Gastroesophageal sphincter (tissue), 4 donors: ENCODE data around the gene TMEM117. TPM values are rescaled to one million over a fixed set of nuclear protein-coding genes. Genes with fewer than 3 reads are reported as not detected.
A peak's percentile ranks its signal among the peaks of the same experiment; 100 is the strongest.

Source experiments
- ATAC-seq: fragments of 150-250 bp; one replicate; pipeline ENCODE4 v1.9.1; 2016; ENCODE audit warnings: mild to moderate bottlenecking, moderate library complexity
- H3K27ac ChIP-seq, 4 donors: fragments of 200-600 bp; sonication (generic) in 3 of 4; 1 replicate in 3 of 4; 2 replicates in 1 of 4; pipeline ENCODE4 v1.5.1; 2016 to 2019
- H3K27me3 ChIP-seq: fragments of 200-600 bp; sonication (generic); one replicate; pipeline ENCODE4 v1.5.1; 2019
- H3K36me3 ChIP-seq, 2 donors: fragments of 200-600 bp; sonication (generic); one replicate each; pipeline ENCODE4 v1.5.1; 2019; ENCODE audit warnings: control low read depth in 1 of 2
- H3K4me1 ChIP-seq, 3 donors: fragments of 200-600 bp; sonication (generic); 1 replicate in 2 of 3; 2 replicates in 1 of 3; pipeline ENCODE4 v1.5.1; 2016 to 2019; ENCODE audit warnings: control low read depth in 2 of 3
- H3K4me3 ChIP-seq, 2 donors: fragments of 200-600 bp; sonication (generic); one replicate each; pipeline ENCODE4 v1.5.1; 2019; ENCODE audit warnings: mild to moderate bottlenecking in 1 of 2, moderate library complexity in 1 of 2
- H3K9me3 ChIP-seq, 3 donors: fragments of 200-600 bp; sonication (generic); one replicate each; pipeline ENCODE4 v1.5.1; 2017 to 2019; ENCODE audit warnings: control low read depth in 2 of 3
- EP300 ChIP-seq: sonication (generic); formaldehyde crosslinking; IDR thresholded peaks from one replicate; pipeline ENCODE4 v1.6.1; 2017; ENCODE audit warnings: antibody characterized with exemption, mild to moderate bottlenecking
- POLR2A ChIP-seq, 2 donors: fragments of 450-650 bp; IDR thresholded peaks; one replicate each; pipeline ENCODE4 v1.6.1; 2017; ENCODE audit warnings: antibody characterized with exemption in 2 of 2, mild to moderate bottlenecking in 2 of 2, moderate library complexity in 1 of 2
- POLR2AphosphoS5 ChIP-seq: sonication (generic); formaldehyde crosslinking; IDR thresholded peaks from one replicate; pipeline ENCODE4 v1.6.1; 2017; ENCODE audit warnings: antibody characterized with exemption
- WGBS, 2 donors: methylation state at CpG; one replicate each; pipeline ENCODE4 v1.1.5; 2018; ENCODE audit warnings: low coverage in 1 of 2; 5-methylcytosine and 5-hydroxymethylcytosine counted together
- total RNA-seq, 4 donors: library from RNA; depleted of rRNA; stranded (reverse); fragments of >200 nt; gene quantifications; one replicate each; pipeline ENCODE4 v1.1.0, GENCODE V29; 2016
- TF ChIP-seq, protein P1 (sequence below), 4 experiments: fragments of 200-600 bp in 2 of 4; fragments of 450-650 bp in 2 of 4; sonication (generic) in 1 of 4; IDR thresholded peaks; one replicate each; pipeline ENCODE4 v1.5.1; 2017 to 2019; ENCODE audit warnings: antibody characterized with exemption in 4 of 4, mild to moderate bottlenecking in 2 of 4, moderate library complexity in 2 of 4

The TMEM117 gene
- total RNA-seq, 4 donors from 2014 or later = 7.8 to 21.5 (median 12.3) TPM

DNA sequence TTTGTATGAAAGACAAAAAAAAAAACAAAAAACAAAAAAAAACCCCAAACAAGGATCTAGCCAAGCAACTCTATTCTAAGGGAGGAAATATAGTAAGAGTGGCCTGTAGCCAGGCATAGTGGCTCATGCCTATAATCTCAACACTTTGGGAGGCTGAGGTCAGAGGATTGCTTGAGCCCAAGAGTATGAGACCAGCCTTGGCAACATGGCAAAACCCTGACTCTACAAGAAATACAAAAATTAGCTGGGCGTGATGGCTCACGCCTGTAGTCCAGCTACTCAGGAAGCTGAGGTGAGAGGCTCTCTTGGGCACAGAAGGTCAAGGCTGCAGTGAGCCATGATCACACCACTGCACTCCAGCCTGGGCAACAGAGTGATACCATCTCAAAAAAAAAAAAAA is 47.9 kb downstream of the TMEM117 start:
- WGBS, 2 donors = 88% methylated on average over 2 of the region's 2 CpGs; no CpG with 5 or more reads in 1 of the 2 donors
- Histone ChIP-seq H3K4me3 (no peak overlapping the region), H3K4me1 (no peaks in the 10 kb centered on the region), H3K27ac (no peak overlapping the region), H3K36me3 (no peaks in the 10 kb centered on the region), H3K9me3 (no peaks in the 10 kb centered on the region), H3K27me3 (no peaks in the 10 kb centered on the region)
- ATAC-seq = no peak
- no peak for TF ChIP-seq POLR2A (IDR thresholded peaks at IDR 0.05)
- TF ChIP-seq, protein P1, sequence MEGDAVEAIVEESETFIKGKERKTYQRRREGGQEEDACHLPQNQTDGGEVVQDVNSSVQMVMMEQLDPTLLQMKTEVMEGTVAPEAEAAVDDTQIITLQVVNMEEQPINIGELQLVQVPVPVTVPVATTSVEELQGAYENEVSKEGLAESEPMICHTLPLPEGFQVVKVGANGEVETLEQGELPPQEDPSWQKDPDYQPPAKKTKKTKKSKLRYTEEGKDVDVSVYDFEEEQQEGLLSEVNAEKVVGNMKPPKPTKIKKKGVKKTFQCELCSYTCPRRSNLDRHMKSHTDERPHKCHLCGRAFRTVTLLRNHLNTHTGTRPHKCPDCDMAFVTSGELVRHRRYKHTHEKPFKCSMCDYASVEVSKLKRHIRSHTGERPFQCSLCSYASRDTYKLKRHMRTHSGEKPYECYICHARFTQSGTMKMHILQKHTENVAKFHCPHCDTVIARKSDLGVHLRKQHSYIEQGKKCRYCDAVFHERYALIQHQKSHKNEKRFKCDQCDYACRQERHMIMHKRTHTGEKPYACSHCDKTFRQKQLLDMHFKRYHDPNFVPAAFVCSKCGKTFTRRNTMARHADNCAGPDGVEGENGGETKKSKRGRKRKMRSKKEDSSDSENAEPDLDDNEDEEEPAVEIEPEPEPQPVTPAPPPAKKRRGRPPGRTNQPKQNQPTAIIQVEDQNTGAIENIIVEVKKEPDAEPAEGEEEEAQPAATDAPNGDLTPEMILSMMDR (IDR thresholded peaks at IDR 0.05) = no peak
- TF ChIP-seq POLR2AphosphoS5 = no peak
- TF ChIP-seq EP300 = no peak

DNA sequence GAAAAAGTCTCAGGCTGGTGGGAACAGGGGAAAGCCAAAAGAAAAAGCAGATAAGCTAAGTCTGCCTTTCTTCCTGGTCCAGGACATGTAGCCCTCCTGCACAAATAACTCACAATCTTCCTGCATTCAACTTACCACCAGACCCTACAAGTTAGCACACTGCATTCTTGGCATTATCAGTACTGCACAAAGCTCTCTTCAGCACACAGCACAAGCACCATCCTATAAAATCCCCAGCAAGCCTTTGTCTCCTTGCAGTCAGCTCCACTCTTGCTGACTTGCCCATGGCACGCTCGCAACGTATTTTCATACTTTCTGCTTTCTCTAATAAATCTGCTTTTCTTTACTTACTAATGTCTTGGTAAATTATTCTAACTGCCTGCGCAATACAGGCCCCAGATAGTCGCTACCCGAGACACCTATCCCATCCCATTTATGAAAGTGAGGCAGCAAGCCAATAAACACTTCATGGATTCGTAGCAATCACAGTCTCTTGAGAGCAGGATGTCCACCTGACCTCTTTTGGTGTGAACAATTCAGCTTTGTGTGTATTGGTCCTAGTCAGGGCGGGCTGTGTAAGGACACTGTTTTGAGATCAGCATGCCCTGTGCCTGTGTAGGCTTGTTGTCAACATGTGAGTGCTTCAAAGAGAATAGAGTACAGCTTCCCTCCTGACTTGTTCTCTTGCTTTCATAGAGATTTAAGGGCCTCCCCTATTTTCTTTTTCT is 49.0 kb downstream of the TMEM117 start:
- TF ChIP-seq POLR2AphosphoS5 (no peak), EP300 (no peak), POLR2A (IDR thresholded peaks at IDR 0.05) (no peak)
- TF ChIP-seq, protein P1 (IDR thresholded peaks at IDR 0.05) = no peak
- peak; percentile 28 for ATAC-seq
- no peaks in the 10 kb centered on the region for H3K36me3 ChIP-seq
- no peaks in the 10 kb centered on the region for H3K4me1 ChIP-seq
- no peak overlapping the region for H3K27ac ChIP-seq
- no peaks in the 10 kb centered on the region for H3K9me3 ChIP-seq
- no peak overlapping the region for H3K4me3 ChIP-seq
- whole genome bisulfite sequencing, 2 donors = 67 to 88% methylated on average over 8 of the region's 8 CpGs
- no peaks in the 10 kb centered on the region for H3K27me3 ChIP-seq

DNA sequence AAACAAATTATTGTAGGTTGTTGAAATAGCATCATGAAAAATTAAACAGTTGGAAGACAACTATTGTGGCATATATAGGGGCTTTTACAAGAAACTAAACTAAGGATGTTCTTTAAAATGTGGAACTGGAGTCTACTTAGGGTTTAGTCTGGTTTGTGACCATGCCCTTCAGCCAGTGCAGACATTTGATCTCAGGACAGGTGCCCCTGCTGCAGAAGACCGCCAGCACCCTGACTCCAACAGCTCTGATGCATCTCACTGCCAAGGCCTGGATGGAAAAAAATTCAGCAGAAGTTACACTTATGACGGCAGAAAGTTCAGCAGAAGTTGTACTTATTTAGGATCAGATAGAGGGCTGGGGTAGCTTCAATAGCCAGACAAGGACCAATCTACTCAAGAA is 51.5 kb downstream of the TMEM117 start:
- no peaks in the 10 kb centered on the region for H3K9me3 ChIP-seq
- no peak for ATAC-seq
- H3K4me1 ChIP-seq = no peaks in the 10 kb centered on the region
- no peak overlapping the region for H3K27ac ChIP-seq
- no peak overlapping the region for H3K4me3 ChIP-seq
- TF ChIP-seq EP300 = no peak
- no peak for TF ChIP-seq POLR2AphosphoS5
- TF ChIP-seq POLR2A (IDR thresholded peaks at IDR 0.05) = no peak
- H3K36me3 ChIP-seq = no peaks in the 10 kb centered on the region
- no peaks in the 10 kb centered on the region for H3K27me3 ChIP-seq
- 91 to 95% methylated on average over 2 of the region's 2 CpGs for WGBS, 2 donors

DNA sequence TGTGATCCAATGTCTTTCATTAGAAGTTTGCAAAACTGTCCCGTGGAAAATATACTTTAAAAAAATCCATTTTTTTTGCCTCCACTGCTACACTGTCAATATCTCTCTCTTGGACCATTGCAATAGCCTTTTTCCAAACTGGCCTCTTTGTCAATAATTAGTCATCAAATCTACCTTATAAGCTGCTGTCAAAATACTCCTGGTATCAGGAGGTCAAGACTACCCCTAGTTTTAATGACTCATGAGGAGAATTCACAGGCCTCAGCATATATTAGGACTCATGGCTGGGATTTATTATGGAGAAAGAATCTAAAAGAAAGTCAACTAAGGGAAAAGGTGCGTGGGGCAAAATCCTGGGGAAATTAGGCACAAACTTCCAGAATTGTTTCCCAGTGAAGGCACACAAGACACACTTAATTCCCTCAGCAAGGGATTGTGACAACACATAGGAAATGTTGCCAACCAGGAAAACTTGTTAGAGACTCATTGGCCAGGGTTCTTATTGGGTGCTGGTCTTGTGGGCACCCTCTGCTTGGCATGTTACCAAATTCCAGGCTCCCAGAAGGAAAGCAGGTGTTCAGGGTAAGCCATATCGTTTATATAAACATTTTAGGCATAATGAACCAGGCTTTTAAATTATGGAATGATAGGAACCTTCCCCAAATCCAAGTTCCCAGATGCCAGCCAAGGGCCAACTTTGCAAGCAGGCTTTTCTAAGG is 56.1 kb downstream of the TMEM117 start:
- H3K27me3 ChIP-seq = no peaks in the 10 kb centered on the region
- 69 to 72% methylated on average over 2 to 3 of the region's 3 CpGs for WGBS, 2 donors
- no peaks in the 10 kb centered on the region for H3K4me1 ChIP-seq
- no peaks in the 10 kb centered on the region for H3K36me3 ChIP-seq
- TF ChIP-seq, protein P1 (IDR thresholded peaks at IDR 0.05) = no peak
- TF ChIP-seq POLR2A (IDR thresholded peaks at IDR 0.05) = no peak
- TF ChIP-seq EP300 = no peak
- TF ChIP-seq POLR2AphosphoS5 = no peak
- H3K4me3 ChIP-seq = no peak overlapping the region
- no peaks in the 10 kb centered on the region for H3K9me3 ChIP-seq
- no peak overlapping the region for H3K27ac ChIP-seq
- ATAC-seq = no peak

DNA sequence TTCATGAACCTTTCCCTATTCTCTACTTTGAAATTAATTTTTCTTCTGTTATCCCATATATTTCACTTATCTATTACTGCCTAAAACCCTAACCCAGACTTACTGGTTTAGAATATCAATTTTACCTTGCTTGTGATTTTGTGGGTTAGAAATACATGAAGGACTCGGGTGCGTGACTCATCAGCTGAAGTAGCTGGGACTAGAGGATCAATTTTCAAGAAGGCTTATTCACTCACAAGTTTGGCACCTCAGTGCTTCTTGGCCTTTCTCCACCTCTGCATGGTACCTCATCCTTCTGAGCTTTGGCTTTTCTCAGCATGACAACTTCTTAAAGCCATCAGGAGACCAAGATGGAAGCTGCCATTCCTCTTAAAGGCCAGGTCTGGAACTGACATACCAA is 57.8 kb downstream of the TMEM117 start:
- no peak for ATAC-seq
- WGBS, 2 donors = 76 to 100% methylated on average over 2 of the region's 2 CpGs
- Histone ChIP-seq H3K9me3 (no peaks in the 10 kb centered on the region), H3K4me1 (no peaks in the 10 kb centered on the region), H3K36me3 (no peaks in the 10 kb centered on the region), H3K27ac (no peak overlapping the region), H3K4me3 (no peak overlapping the region), H3K27me3 (no peaks in the 10 kb centered on the region)
- TF ChIP-seq POLR2AphosphoS5 (no peak), EP300 (no peak), POLR2A (IDR thresholded peaks at IDR 0.05) (no peak)
- TF ChIP-seq, protein P1 (IDR thresholded peaks at IDR 0.05) = no peak
